ENCODE measurements around the gene ZFAND2A. TPM values are rescaled to one million over a fixed set of nuclear protein-coding genes. Genes with fewer than 3 reads are reported as not detected.
A peak's percentile ranks its signal among the peaks of the same experiment; 100 is the strongest.

The ZFAND2A gene
- total RNA-seq, 1 experiment from 2014 or later = 13.7 TPM

DNA sequence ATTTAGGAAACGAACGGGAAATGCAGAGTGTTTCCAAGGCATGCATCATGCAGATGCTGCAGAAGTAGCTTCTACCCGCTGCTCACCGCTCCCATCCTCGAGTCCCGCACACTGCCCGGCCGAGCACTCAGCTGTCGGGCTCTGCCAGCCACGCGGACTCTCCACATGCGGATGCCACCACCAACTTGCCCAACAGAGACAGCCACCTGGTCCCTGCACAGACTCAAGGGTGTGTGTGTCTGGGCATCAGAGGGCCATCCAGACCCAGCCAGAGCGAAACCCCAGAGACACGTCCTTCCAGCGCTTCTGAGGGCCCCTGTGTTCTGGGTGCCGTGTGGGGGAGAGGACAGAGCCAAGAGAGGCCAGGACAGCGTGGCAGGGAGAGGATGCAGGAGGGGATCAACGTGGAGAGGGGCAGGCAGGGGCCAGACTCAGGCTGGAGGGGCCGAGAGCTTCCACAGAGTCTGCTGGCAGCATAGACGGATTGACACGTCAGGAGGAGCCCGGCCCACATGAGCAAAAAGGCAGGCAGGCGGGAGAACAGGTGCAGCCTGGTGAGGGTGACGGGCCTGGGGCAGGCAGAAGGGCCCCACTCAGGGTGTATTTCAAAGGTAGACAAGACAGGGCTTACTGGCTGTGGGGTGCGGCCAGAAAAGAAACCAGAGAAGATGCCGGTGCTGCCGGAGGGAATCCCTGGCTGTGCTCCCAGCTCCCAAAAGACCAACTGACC is 53.8 kb downstream of the ZFAND2A start:
- no peak overlapping the region for H3K56ac ChIP-seq (ENCODE audit: insufficient read length, low read depth, low read length)
- no peak overlapping the region for H2AK5ac ChIP-seq (ENCODE audit: insufficient read length, low read length)
- no peak for DNase-seq
- Mint-ChIP-seq H3K9me3 (no peaks in the 10 kb centered on the region), H3K36me3 (ENCODE audit: insufficient read depth in 1 of 3, low read depth in 3 of 3) (no peaks in the 10 kb centered on the region; a peak in 1 of 7 replicates), H3K4me1 (no peaks in the 10 kb centered on the region), H3K27me3 (ENCODE audit: low read depth) (no peaks in the 10 kb centered on the region), H3K27ac (peak overlapping the region; percentile 3 to 88 (median 72); a peak in 6 of 7 replicates), H3K4me3 (no peak overlapping the region)
- WGBS (ENCODE audit: extremely low coverage, insufficient read length, low lambda C conversion rate) = no CpG with 5 or more reads among the region's 27 CpGs
- H2BK20ac ChIP-seq (ENCODE audit: low read depth, low read length, poor library complexity, severe bottlenecking) = no peak overlapping the region
- H4K5ac ChIP-seq (ENCODE audit: insufficient read length, low read depth, low read length) = no peak overlapping the region
- H3K79me2 ChIP-seq (ENCODE audit: insufficient read depth, low read length) = peaks cover 1% of the 10 kb centered on the region; the same call in 1 of the 2 replicates
- no peak overlapping the region for H2BK12ac ChIP-seq (ENCODE audit: insufficient read length, low read depth, low read length)
- no peak overlapping the region for H2BK120ac ChIP-seq (ENCODE audit: low read depth, low read length, poor library complexity, severe bottlenecking)
- no peak overlapping the region for H3K4me2 ChIP-seq (ENCODE audit: insufficient read depth, insufficient read length, low read length)
- H3T11ph ChIP-seq (ENCODE audit: low read length) = no peak overlapping the region
- H3K9ac ChIP-seq (ENCODE audit: extremely low read depth, insufficient read length, low read length) = no peak overlapping the region
- H3K27me3 ChIP-seq (ENCODE audit: insufficient read depth, low read length) = no peaks in the 10 kb centered on the region
- no peak overlapping the region for H3K18ac ChIP-seq (ENCODE audit: insufficient read length, low read depth, low read length)
- no peaks in the 10 kb centered on the region for H3K4me1 ChIP-seq (ENCODE audit: insufficient read depth, low read length)
- H2AFZ ChIP-seq (ENCODE audit: low read length) = no peak overlapping the region
- no peak overlapping the region for H3K27ac ChIP-seq (ENCODE audit: insufficient read length, low read depth, low read length)
- no peak overlapping the region for H4K8ac ChIP-seq (replicated peaks; ENCODE audit: insufficient read length, low read depth, low read length)
- H3K23me2 ChIP-seq (ENCODE audit: insufficient read length, low read depth, low read length, poor library complexity, severe bottlenecking) = no peaks in the 10 kb centered on the region
- no peaks in the 10 kb centered on the region for H3K9me3 ChIP-seq (ENCODE audit: control insufficient read depth, low read depth, low read length)
- H3K4ac ChIP-seq (ENCODE audit: low read depth, low read length) = no peak overlapping the region
- H2BK5ac ChIP-seq (ENCODE audit: insufficient read length, low read length) = no peak overlapping the region
- peaks cover 3% of the 10 kb centered on the region for H3K79me1 ChIP-seq (ENCODE audit: insufficient read depth, low read depth, low read length, poor library complexity, severe bottlenecking)
- H3K23ac ChIP-seq (ENCODE audit: insufficient read length, low read depth, low read length) = no peak overlapping the region
- TF ChIP-seq, protein P1, sequence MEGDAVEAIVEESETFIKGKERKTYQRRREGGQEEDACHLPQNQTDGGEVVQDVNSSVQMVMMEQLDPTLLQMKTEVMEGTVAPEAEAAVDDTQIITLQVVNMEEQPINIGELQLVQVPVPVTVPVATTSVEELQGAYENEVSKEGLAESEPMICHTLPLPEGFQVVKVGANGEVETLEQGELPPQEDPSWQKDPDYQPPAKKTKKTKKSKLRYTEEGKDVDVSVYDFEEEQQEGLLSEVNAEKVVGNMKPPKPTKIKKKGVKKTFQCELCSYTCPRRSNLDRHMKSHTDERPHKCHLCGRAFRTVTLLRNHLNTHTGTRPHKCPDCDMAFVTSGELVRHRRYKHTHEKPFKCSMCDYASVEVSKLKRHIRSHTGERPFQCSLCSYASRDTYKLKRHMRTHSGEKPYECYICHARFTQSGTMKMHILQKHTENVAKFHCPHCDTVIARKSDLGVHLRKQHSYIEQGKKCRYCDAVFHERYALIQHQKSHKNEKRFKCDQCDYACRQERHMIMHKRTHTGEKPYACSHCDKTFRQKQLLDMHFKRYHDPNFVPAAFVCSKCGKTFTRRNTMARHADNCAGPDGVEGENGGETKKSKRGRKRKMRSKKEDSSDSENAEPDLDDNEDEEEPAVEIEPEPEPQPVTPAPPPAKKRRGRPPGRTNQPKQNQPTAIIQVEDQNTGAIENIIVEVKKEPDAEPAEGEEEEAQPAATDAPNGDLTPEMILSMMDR (conservative IDR thresholded peaks at IDR 0.05) = no peak
- H3K14ac ChIP-seq (ENCODE audit: insufficient read depth, low read length) = no peak overlapping the region; the same call in 1 of the 2 replicates
- no peak overlapping the region for H4K91ac ChIP-seq (ENCODE audit: insufficient read length, low read depth, low read length)
- H4K20me1 ChIP-seq (ENCODE audit: control insufficient read depth, insufficient read depth, insufficient read length) = no peaks in the 10 kb centered on the region
- H2BK15ac ChIP-seq (ENCODE audit: low read depth, low read length) = no peak overlapping the region

All from H9 (cell line).